GM18502 (cell line): ENCODE measurements around the gene CYP27B1.
A peak's percentile ranks its signal among the peaks of the same experiment; 100 is the strongest.

Source experiments
- ATAC-seq: cut with Tn5 transposase; IDR thresholded peaks from one replicate; pipeline ENCODE4 v1.9.1; 2021; ENCODE audit warnings: mild to moderate bottlenecking; ENCODE audit not compliant: unreplicated experiment, poor library complexity

The CYP27B1 gene

GRCh38 chr12:57767876-57768275 is 998 bp upstream of the CYP27B1 start:
- ATAC-seq, result no peak

GRCh38 chr12:57767305-57767698 is 424 bp upstream of the CYP27B1 start:
- no peak for ATAC-seq

- no peak for ATAC-seq
Measured at GRCh38 chr12:57765698-57766463, 997 bp downstream of the CYP27B1 start.

GRCh38 chr12:57765003-57765697 is 1.7 kb downstream of the CYP27B1 start:
- ATAC-seq, result peak; percentile 76

- ATAC-seq, result peak; percentile 5
Measured at GRCh38 chr12:57764662-57765002, 2.2 kb downstream of the CYP27B1 start.

- no peak for ATAC-seq
Measured at GRCh38 chr12:57763881-57764661, 2.8 kb downstream of the CYP27B1 start.

- no peak for ATAC-seq
Measured at GRCh38 chr12:57762463-57762862, 4.4 kb downstream of the CYP27B1 start.

- no peak for ATAC-seq
Measured at GRCh38 chr12:57761391-57761998, 5.4 kb downstream of the CYP27B1 start.

- no peak for ATAC-seq
Measured at GRCh38 chr12:57760347-57760982, 6.4 kb downstream of the CYP27B1 start.

- ATAC-seq, result no peak
Measured at GRCh38 chr12:57759360-57759980, 7.4 kb downstream of the CYP27B1 start.

GRCh38 chr12:57758552-57759359 is 8.1 kb downstream of the CYP27B1 start:
- no peak for ATAC-seq

GRCh38 chr12:57757771-57758170 is 9.1 kb downstream of the CYP27B1 start:
- no peak for ATAC-seq

- peak; percentile 27 for ATAC-seq
Measured at GRCh38 chr12:57756406-57757341, 10.2 kb downstream of the CYP27B1 start.

GRCh38 chr12:57755454-57756372 is 11.2 kb downstream of the CYP27B1 start:
- no peak for ATAC-seq

- no peak for ATAC-seq
Measured at GRCh38 chr12:57755194-57755453, 11.8 kb downstream of the CYP27B1 start.

GRCh38 chr12:57754411-57755193 is 12.3 kb downstream of the CYP27B1 start, which contains the start of gene MARCHF9:
TSS of gene MARCHF9 (plus strand) at chr12:57755103. CDS start at chr12:57755529, 426 bp downstream.
- ATAC-seq, result peak; percentile 45
